B cell (primary cell): ENCODE results near the gene PARD3.

Source experiments
- EZH2 ChIP-seq: IDR thresholded peaks from 2 replicates; pipeline ENCODE4 v1.6.1; 2012; ENCODE audit warnings: borderline replicate concordance, low read depth, mild to moderate bottlenecking, moderate library complexity, low read length; ENCODE audit not compliant: insufficient read depth, poor library complexity, severe bottlenecking
- TF ChIP-seq, protein P1 (sequence below): fragments of 200-600 bp; IDR thresholded peaks from one replicate; pipeline ENCODE4 v1.8.0; 2022; ENCODE audit warnings: antibody characterized with exemption, mild to moderate bottlenecking

GRCh38 chr10:34699904-34700517, 115.1 kb downstream of the PARD3 start:
- TF ChIP-seq, protein P1, sequence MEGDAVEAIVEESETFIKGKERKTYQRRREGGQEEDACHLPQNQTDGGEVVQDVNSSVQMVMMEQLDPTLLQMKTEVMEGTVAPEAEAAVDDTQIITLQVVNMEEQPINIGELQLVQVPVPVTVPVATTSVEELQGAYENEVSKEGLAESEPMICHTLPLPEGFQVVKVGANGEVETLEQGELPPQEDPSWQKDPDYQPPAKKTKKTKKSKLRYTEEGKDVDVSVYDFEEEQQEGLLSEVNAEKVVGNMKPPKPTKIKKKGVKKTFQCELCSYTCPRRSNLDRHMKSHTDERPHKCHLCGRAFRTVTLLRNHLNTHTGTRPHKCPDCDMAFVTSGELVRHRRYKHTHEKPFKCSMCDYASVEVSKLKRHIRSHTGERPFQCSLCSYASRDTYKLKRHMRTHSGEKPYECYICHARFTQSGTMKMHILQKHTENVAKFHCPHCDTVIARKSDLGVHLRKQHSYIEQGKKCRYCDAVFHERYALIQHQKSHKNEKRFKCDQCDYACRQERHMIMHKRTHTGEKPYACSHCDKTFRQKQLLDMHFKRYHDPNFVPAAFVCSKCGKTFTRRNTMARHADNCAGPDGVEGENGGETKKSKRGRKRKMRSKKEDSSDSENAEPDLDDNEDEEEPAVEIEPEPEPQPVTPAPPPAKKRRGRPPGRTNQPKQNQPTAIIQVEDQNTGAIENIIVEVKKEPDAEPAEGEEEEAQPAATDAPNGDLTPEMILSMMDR: no peak
- TF ChIP-seq EZH2: no peak
